Skin epidermis (tissue), 12 donors: ENCODE results near the gene ATP6V0D1.

Experiments
- H3K27ac ChIP-seq, 21 experiments: fragments of 200-600 bp; sonication (generic) in 11 of 21; one replicate each; pipeline ENCODE4 v1.5.0; 2020; ENCODE audit warnings: mild to moderate bottlenecking in 3 of 21, inconsistent platforms in 2 of 21, moderate library complexity in 2 of 21
- H3K4me3 ChIP-seq, 7 experiments: fragments of 200-600 bp; sonication (generic) in 2 of 7; one replicate each; pipeline ENCODE4 v1.5.0; 2020; ENCODE audit warnings: inconsistent platforms in 2 of 7, mild to moderate bottlenecking in 2 of 7, moderate library complexity in 1 of 7

Gene ATP6V0D1

DNA sequence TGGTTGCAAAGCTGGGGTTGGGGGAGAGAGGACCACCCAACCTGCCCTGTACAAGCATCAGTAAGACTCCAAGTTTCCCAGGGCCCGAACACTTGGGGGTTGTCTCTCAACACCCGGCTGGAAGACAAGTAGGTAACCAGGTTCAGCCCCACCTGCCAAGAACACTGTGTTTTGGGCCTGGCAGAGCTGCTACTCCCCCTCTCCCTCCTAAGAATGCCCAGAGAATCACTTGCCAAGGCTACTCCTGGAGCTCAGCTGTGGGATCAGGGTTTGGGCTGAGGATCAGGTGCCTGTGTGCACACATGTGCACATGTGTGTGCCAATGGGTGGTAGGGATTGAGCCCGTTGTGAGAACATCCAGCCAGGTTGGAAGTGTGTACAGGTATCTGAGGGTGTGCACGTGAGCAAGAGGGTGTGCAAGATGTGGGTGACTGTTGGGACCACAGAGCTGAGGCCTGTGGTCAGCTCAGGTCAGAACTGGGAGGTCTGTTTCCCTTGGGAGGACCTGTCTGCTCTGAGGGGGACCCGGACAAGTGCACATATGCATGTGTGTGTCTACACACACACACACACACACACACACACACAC lies 47.7 kb downstream of the ATP6V0D1 start:
- H3K4me3 ChIP-seq = no peak overlapping the region
- H3K27ac ChIP-seq = peak overlapping the region in 1 of 21 experiments; percentile 14

DNA sequence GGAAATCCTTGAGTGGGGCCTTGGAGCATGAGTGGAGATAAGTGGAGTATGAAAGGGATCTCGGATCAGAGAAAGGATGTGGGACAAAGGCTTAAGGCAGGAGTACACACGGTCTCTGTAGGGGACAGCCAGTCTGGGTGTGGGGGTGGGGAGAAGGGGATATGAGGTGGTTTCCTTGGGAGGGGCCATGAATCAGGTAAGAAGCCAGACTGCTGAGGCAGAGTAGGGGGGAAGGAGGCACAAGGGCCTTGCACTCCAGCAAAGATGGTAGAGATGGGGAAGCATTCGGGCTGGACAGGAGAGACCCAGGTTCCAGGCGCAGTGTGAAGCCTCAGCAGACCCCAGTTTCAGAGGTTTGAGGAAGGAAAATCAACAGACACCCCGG lies 48.5 kb downstream of the ATP6V0D1 start:
- Histone ChIP-seq H3K4me3 (no peak overlapping the region), H3K27ac (peak overlapping the region in 4 of 21 experiments; percentile 14 to 81 (median 34))

DNA sequence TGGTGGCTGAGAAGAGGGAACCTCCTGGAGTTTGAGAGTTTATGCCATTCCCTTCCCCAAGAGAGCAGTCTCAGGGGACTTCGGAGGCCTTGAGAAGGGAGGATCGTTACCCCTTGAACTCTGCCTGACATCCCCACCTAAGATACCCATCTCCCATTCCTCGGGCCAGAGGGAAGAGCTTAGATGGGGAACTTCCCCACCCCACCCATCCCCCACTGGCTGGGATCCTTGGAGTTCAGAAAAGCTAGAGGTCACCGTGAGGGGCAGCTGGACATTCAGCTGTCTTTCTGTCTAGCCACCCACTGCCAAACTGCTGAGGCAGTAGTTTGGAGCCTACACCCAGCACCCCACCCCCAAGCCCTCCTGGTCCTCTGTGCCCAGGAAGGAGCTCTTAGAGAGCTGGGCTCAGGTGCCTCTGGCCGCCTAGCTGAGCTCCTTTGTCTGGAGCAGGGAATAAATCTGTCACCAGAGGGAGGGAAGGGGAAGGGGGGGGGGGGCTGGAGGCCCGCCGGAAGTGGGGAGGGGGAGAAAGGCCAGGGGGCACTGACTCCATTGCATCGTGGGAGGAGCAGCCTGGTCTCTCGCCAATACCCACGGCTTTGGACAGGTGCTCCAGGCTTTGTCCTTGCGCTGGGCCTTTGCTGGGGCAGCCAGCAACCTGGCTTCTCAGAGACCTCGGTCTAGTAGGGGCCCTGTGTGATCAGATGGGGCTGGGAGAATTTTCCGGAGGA lies 49.0 kb downstream of the ATP6V0D1 start:
- peak overlapping the region in 7 of 21 experiments; percentile 2 to 81 (median 23) for H3K27ac ChIP-seq
- H3K4me3 ChIP-seq = peak overlapping the region in 6 of 7 experiments; percentile 22 to 51 (median 42)

GRCh38 chr16:67430977-67431774 lies 49.8 kb downstream of the ATP6V0D1 start, which contains the start of gene HSD11B2:
HSD11B2 (plus strand) TSS chr16:67431121; CDS start chr16:67431249, 128 bp downstream.
- peak within 1 kb of the TSS; percentile 27 to 51 (median 39) for H3K4me3 ChIP-seq
- H3K27ac ChIP-seq = peak within 1 kb of the TSS in 18 of 21 experiments; percentile 1 to 81 (median 31)

DNA sequence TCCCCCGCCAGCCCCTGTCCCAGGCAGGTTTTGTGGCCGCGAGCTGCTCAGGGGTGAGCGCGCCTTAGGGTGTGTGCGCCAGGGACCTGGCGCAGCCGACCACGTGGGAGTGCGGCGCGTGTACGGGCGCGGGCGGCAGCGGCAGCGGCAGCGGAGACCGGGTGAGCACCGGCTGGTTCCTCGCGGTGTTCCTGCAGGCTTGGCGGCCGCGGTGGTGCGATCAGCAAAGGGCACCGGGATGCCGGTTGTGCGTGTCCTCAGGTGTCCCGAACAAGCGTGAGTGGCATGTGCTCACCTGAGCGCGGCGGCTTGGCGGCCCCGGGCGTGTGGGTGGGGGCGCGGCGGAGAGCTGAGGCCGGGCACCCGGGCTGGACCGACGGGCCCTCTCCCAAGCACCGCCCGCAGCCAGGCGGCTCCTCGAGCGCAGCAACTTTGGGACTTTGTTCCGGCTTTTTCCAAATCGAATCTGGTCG lies 50.4 kb downstream of the ATP6V0D1 start:
- H3K4me3 ChIP-seq = peak overlapping the region; percentile 27 to 51 (median 39)
- H3K27ac ChIP-seq = peak overlapping the region in 17 of 21 experiments; percentile 1 to 81 (median 40)

- Histone ChIP-seq H3K27ac (peak overlapping the region in 15 of 21 experiments; percentile 1 to 81 (median 40)), H3K4me3 (peak overlapping the region; percentile 27 to 51 (median 39))
Measured at GRCh38 chr16:67429799-67430503, 51.0 kb downstream of the ATP6V0D1 start.

GRCh38 chr16:67429053-67429798 lies 51.7 kb downstream of the ATP6V0D1 start:
- H3K4me3 ChIP-seq = no peak overlapping the region

DNA sequence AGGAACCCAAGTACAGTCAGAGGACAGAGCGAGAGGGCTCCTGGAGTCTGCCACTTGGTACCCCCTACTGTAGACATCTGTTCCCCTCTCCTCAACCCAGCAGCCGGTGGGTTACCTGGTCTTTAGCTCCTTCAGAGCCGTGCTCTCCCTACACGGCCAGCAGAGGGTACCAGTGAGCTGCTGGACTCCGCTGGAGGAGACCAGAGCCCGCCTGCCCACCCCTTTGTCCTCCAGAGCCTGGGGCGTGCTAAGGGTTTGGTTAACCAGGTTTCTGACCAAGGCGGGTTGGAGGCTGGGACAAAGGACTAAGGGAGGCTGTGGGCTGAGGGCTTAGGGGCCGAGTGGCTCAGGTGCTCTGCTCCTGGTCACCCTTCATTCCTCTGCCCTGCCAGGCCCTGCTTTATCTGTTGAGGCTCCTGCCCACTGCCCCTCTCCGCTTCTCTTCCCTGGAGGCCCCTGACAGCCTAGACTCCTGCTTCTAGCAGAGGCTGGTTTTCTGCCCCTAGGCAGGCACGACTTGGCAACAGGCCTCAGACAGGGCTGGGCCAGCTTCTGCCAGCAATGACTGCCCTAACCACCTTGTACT lies 52.7 kb downstream of the ATP6V0D1 start:
- Histone ChIP-seq H3K27ac (peak overlapping the region in 4 of 21 experiments; percentile 7 to 36 (median 18)), H3K4me3 (no peak overlapping the region)

More at GRCh38 chr16:67429053-67429798, 51.7 kb downstream of the ATP6V0D1 start:
- H3K27ac ChIP-seq = peak overlapping the region in 4 of 21 experiments; percentile 45 to 81 (median 59)

DNA sequence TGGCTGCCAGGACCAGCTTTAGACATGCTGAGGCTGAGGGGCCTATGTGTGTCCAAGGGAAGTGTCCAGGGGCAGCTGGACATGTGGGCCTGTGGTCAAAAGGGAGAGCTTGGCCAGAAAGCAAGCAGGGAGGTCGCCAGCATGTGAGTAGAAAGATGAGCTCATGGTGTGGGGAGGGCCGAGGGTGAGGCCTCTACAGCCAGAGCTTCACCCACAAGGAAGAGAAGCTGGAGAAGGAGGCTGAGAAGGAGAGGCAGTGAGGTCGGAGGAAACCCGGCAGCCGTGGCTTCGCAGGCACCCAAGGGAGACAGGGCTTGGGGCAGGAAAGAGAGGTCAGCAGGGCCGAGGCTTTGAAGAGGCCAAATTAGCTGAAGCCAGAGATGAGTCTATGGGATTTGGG lies 54.0 kb downstream of the ATP6V0D1 start:
- no peak overlapping the region for H3K27ac ChIP-seq
- H3K4me3 ChIP-seq = no peak overlapping the region

DNA sequence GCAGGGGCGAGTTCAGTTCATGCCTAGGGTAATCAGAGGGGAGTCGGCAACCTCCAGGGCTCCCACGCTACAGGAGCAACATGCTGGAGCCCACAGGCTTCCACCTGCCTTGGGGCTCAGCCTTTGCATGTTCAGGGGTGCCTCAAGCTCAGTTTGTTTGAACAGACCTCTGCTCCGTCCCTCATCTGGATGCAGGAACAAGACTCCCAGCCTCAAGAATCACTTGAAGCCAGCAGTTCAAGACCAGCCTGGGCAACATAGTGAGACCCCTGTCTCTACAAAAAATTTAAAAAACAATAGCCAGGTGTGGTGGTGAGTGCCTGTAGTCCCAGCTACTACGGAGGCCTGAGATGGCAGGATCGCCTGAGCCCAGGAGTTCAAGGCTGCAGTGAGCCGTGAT lies 54.9 kb downstream of the ATP6V0D1 start:
- Histone ChIP-seq H3K27ac (peak overlapping the region in 2 of 21 experiments; percentile 10 to 16), H3K4me3 (no peak overlapping the region)

GRCh38 chr16:67425580-67425979 lies 55.4 kb downstream of the ATP6V0D1 start:
- Histone ChIP-seq H3K4me3 (no peak overlapping the region), H3K27ac (peak overlapping the region in 2 of 21 experiments; percentile 10 to 16)

DNA sequence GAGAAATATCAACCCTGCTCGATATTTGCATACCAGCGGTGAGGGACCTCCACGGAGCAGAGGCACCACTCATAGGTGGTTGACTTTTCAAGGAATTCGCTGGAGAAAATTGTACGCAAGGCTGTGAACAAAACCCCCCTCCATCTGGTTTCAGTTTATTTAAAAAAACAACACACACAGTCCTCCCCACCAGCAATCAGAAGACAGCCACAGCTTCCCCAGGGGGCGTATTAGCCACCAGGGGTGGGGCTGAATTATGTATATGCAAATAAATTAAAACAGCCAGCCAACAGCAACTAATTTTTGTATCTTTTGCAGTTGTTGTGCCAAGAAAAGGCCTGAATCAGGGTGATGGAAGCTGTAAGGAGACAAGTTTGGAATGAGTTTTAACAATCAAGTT lies 55.9 kb downstream of the ATP6V0D1 start:
- Histone ChIP-seq H3K4me3 (no peak overlapping the region), H3K27ac (peak overlapping the region in 1 of 21 experiments; percentile 14)

DNA sequence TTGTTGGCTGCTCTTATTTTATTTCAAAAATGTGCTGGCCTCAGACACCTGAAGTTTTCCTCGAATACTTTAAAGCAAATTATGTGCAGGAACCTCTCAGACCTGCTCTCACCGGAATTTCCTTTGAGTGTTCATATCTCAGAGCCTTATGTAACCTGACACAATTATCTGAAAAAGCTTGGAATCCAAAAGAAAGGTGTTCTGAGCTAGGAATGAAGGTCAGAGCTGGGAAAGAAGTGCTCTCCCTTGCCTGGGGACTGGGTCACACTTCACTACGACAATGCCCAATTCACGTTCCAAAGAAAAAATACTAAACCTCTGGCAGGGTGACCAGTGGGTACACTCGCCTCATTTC lies 56.7 kb downstream of the ATP6V0D1 start:
- no peak overlapping the region for H3K27ac ChIP-seq
- no peak overlapping the region for H3K4me3 ChIP-seq

GRCh38 chr16:67423611-67424260 lies 57.2 kb downstream of the ATP6V0D1 start:
- no peak overlapping the region for H3K27ac ChIP-seq
- no peak overlapping the region for H3K4me3 ChIP-seq

GRCh38 chr16:67423015-67423414 lies 57.9 kb downstream of the ATP6V0D1 start:
- Histone ChIP-seq H3K27ac (no peak overlapping the region), H3K4me3 (no peak overlapping the region)

DNA sequence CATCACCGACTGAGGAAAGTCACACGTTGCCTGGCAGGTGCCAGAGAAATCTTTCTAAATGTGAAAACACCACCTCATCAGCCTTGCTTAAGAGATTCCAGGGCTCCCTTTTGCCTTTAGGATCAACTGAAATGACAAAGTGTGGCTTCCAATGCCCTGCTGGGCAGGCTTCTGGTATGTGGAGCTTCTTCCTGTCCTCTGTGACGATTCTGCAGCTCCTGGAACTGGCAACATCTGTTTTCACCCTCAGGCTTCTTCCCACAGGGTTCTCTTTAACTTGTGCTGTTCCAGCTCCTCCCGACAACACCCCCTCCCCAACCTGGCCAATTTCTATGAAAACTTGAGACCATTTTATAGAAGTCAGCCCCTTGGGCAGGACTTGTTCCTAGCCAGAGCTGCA lies 59.9 kb downstream of the ATP6V0D1 start:
- Histone ChIP-seq H3K4me3 (no peak overlapping the region), H3K27ac (no peak overlapping the region)

- H3K4me3 ChIP-seq = no peak overlapping the region
- H3K27ac ChIP-seq = no peak overlapping the region
Measured at GRCh38 chr16:67419931-67420330, 61.0 kb downstream of the ATP6V0D1 start.

DNA sequence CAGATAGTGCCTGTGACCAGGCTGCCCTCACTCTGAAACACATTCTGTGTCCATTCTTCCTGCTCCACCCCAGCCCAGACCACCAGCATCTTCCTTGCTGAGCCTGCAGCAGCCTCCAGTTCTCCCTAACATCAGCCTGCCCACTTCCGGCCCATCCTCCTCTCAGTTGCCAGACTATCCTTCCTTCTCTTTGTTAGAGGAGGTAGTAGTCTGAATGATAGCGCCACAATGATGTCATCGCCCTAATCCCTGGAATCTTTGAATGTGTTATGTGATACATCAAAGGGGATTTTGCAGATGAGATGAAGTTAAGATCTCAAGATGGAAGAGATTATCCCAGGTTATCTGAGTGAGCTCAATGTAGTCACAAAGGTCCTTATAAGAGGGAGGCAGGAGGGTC lies 61.5 kb downstream of the ATP6V0D1 start:
- Histone ChIP-seq H3K27ac (no peak overlapping the region), H3K4me3 (no peak overlapping the region)
